Progenitor cell of endocrine pancreas (in vitro differentiated cells): ENCODE data around the gene ABCG1. TPM values are rescaled to one million over a fixed set of nuclear protein-coding genes. Genes with fewer than 3 reads are reported as not detected.

Experiments
- DNase-seq: peaks from one replicate; pipeline ENCODE4 v3.0.0; 2021; ENCODE audit warnings: low spot score; ENCODE audit not compliant: unreplicated experiment
- H3K27ac Mint-ChIP-seq: 2 replicates; pipeline ENCODE4 v1.8.0; 2021; ENCODE audit warnings: mild to moderate bottlenecking, moderate library complexity, mixed read lengths
- H3K27me3 Mint-ChIP-seq: 2 replicates; pipeline ENCODE4 v1.8.0; 2021; ENCODE audit warnings: mixed read lengths
- H3K36me3 Mint-ChIP-seq: 2 replicates; pipeline ENCODE4 v1.8.0; 2022; ENCODE audit warnings: mixed read lengths; ENCODE audit not compliant: insufficient read depth
- H3K4me1 Mint-ChIP-seq: 2 replicates; pipeline ENCODE4 v1.8.0; 2021; ENCODE audit warnings: low read depth, mixed read lengths
- H3K4me3 Mint-ChIP-seq: 2 replicates; pipeline ENCODE4 v1.8.0; 2021; ENCODE audit warnings: low read depth, mild to moderate bottlenecking, moderate library complexity, mixed read lengths
- H3K9me3 Mint-ChIP-seq: 2 replicates; pipeline ENCODE4 v1.8.0; 2021; ENCODE audit warnings: low read depth, mixed read lengths
- total RNA-seq: library from RNA; stranded (reverse); gene quantifications from 2 replicates; pipeline ENCODE4 v1.2.1, GENCODE V29; 2021
- TF ChIP-seq, protein P1 (sequence below): fragments of 200-600 bp; sonication (generic); IDR thresholded peaks from one replicate; pipeline ENCODE4 v1.5.0; 2021; ENCODE audit warnings: antibody characterized with exemption, mild to moderate bottlenecking; ENCODE audit not compliant: unreplicated experiment

ABCG1 gene
- total RNA-seq, 1 donor from 2014 or later = 4.6 TPM

- no peak for DNase-seq
- Mint-ChIP-seq H3K27ac (no peak overlapping the region), H3K4me3 (no peak overlapping the region), H3K4me1 (peaks cover 33% of the 10 kb centered on the region), H3K36me3 (no peaks in the 10 kb centered on the region), H3K9me3 (no peaks in the 10 kb centered on the region), H3K27me3 (peaks cover 4% of the 10 kb centered on the region)
- TF ChIP-seq, protein P1, sequence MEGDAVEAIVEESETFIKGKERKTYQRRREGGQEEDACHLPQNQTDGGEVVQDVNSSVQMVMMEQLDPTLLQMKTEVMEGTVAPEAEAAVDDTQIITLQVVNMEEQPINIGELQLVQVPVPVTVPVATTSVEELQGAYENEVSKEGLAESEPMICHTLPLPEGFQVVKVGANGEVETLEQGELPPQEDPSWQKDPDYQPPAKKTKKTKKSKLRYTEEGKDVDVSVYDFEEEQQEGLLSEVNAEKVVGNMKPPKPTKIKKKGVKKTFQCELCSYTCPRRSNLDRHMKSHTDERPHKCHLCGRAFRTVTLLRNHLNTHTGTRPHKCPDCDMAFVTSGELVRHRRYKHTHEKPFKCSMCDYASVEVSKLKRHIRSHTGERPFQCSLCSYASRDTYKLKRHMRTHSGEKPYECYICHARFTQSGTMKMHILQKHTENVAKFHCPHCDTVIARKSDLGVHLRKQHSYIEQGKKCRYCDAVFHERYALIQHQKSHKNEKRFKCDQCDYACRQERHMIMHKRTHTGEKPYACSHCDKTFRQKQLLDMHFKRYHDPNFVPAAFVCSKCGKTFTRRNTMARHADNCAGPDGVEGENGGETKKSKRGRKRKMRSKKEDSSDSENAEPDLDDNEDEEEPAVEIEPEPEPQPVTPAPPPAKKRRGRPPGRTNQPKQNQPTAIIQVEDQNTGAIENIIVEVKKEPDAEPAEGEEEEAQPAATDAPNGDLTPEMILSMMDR = no peak
Observed at GRCh38 chr21:42313501-42313969, 94.6 kb downstream of the ABCG1 start.

- no peaks in the 10 kb centered on the region for H3K36me3 Mint-ChIP-seq
- peaks cover 4% of the 10 kb centered on the region for H3K27me3 Mint-ChIP-seq
- TF ChIP-seq, protein P1 = no peak
- H3K27ac Mint-ChIP-seq = peak overlapping the region; percentile 93
- no peak for DNase-seq
- no peaks in the 10 kb centered on the region for H3K9me3 Mint-ChIP-seq
- peak overlapping the region; percentile 41 for H3K4me3 Mint-ChIP-seq
- peaks cover 33% of the 10 kb centered on the region for H3K4me1 Mint-ChIP-seq
Observed at GRCh38 chr21:42314616-42315295, 95.8 kb downstream of the ABCG1 start.

DNA sequence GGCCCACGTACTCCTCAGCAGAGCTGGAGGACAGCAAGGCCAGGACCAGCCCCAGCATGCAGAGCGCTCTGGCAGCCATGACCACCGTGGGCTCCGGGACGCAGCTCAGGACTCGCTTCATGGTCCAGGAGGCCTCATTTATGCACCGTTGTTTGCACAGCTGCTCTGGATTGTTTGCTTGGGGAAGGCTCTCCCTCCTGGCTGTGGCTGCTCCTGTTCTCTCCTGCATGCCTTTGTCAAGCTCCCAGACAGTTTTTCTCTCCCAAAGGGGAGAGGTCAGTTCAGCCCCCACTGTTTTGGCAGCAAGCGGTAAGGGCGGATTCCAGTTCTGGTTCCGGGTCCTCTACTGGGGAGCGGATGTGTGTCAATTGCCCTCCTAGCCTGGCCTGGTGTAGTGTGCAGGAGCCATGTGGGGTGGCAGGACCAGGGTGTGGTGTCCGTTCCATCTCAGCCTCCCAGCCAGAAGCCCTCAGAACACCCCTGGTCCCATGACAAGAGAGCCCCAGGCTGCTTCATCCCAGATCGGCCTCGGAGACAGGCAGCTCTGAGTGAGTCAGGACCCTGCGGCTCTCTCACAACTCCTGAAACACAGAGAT is 96.5 kb downstream of the ABCG1 start, which contains the start of gene TFF3:
Gene TFF3, minus strand, starts transcription at position 114 of the 596 bp plus-strand sequence. Its CDS starts 35 bp downstream, at position 79.
- no peaks in the 10 kb centered on the region for H3K9me3 Mint-ChIP-seq
- TF ChIP-seq, protein P1 = no peak
- peak; percentile 27 for DNase-seq
- peak within 1 kb of the TSS; percentile 93 for H3K27ac Mint-ChIP-seq
- H3K4me3 Mint-ChIP-seq = peak within 1 kb of the TSS; percentile 47
- H3K27me3 Mint-ChIP-seq = peaks cover under 1% of the 10 kb centered on the region
- no peaks in the 10 kb centered on the region for H3K36me3 Mint-ChIP-seq
- H3K4me1 Mint-ChIP-seq = peaks cover 33% of the 10 kb centered on the region

GRCh38 chr21:42316891-42317290 is 98.0 kb downstream of the ABCG1 start:
- H3K9me3 Mint-ChIP-seq = no peaks in the 10 kb centered on the region
- H3K36me3 Mint-ChIP-seq = no peaks in the 10 kb centered on the region
- TF ChIP-seq, protein P1 = no peak
- H3K4me3 Mint-ChIP-seq = no peak overlapping the region
- peaks cover 27% of the 10 kb centered on the region for H3K4me1 Mint-ChIP-seq
- H3K27me3 Mint-ChIP-seq = no peaks in the 10 kb centered on the region
- no peak overlapping the region for H3K27ac Mint-ChIP-seq
- no peak for DNase-seq

DNA sequence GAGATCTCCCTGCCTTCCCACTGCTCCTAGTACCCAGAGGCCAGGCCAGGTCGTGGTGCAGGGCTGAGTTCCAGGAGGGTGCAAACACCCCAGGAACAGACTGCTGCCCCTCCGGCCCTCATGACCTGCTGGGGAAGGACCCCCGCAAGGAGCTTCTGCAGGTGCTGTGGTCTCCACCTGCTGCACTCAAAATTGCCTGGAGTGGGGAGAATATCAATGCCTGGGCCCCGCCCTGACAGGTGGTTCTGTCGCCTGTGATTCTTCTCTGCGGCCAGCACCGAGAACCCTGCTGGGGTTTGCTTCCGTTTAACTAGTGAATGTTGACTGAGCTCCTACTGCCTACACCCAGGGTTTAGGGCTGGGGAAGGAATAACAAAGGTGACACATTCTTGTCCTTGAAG is 98.4 kb downstream of the ABCG1 start:
- TF ChIP-seq, protein P1 = no peak
- no peak for DNase-seq
- Mint-ChIP-seq H3K4me3 (no peak overlapping the region), H3K27me3 (no peaks in the 10 kb centered on the region), H3K9me3 (no peaks in the 10 kb centered on the region), H3K36me3 (no peaks in the 10 kb centered on the region), H3K27ac (peak overlapping the region; percentile 49), H3K4me1 (peaks cover 22% of the 10 kb centered on the region)
